SK-N-SH (cell line): Measurements from ENCODE around the gene TET1.

ENCODE experiments used
- ELF1 ChIP-seq: IDR thresholded peaks from 2 replicates; pipeline ENCODE4 v1.4.0; 2012
- EZH2phosphoT487 ChIP-seq: fragments of 200-600 bp; sonication (generic); IDR thresholded peaks from 2 replicates; pipeline ENCODE4 v1.6.1; 2017; ENCODE audit warnings: low read depth, mixed run types, mild to moderate bottlenecking, antibody characterized with exemption, moderate library complexity, borderline replicate concordance
- MEF2A ChIP-seq: IDR thresholded peaks from 2 replicates; pipeline ENCODE4 v1.4.0; 2012; ENCODE audit warnings: low read depth, borderline replicate concordance
- PBX3 ChIP-seq: IDR thresholded peaks from 2 replicates; pipeline ENCODE4; 2012
- TAF1 ChIP-seq: IDR thresholded peaks from 2 replicates; pipeline ENCODE4 v1.6.1; 2012; ENCODE audit warnings: low read depth, mild to moderate bottlenecking, low read length, moderate library complexity, borderline replicate concordance
- TF ChIP-seq, protein P1 (sequence below): fragments of 200-600 bp; sonication (generic); IDR thresholded peaks from 2 replicates; pipeline ENCODE4 v1.6.1; 2017; ENCODE audit warnings: antibody characterized with exemption, mild to moderate bottlenecking, moderate library complexity
- TF ChIP-seq, protein P2 (sequence below): IDR thresholded peaks from 2 replicates; pipeline ENCODE4 v1.4.0; 2012; ENCODE audit warnings: low read depth
- TF ChIP-seq, protein P3 (sequence below): IDR thresholded peaks from 2 replicates; pipeline ENCODE4 v1.6.1; 2012; ENCODE audit warnings: mild to moderate bottlenecking, low read depth, low read length, moderate library complexity

- TF ChIP-seq, protein P1, sequence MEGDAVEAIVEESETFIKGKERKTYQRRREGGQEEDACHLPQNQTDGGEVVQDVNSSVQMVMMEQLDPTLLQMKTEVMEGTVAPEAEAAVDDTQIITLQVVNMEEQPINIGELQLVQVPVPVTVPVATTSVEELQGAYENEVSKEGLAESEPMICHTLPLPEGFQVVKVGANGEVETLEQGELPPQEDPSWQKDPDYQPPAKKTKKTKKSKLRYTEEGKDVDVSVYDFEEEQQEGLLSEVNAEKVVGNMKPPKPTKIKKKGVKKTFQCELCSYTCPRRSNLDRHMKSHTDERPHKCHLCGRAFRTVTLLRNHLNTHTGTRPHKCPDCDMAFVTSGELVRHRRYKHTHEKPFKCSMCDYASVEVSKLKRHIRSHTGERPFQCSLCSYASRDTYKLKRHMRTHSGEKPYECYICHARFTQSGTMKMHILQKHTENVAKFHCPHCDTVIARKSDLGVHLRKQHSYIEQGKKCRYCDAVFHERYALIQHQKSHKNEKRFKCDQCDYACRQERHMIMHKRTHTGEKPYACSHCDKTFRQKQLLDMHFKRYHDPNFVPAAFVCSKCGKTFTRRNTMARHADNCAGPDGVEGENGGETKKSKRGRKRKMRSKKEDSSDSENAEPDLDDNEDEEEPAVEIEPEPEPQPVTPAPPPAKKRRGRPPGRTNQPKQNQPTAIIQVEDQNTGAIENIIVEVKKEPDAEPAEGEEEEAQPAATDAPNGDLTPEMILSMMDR: no peak
- TF ChIP-seq, protein P2, sequence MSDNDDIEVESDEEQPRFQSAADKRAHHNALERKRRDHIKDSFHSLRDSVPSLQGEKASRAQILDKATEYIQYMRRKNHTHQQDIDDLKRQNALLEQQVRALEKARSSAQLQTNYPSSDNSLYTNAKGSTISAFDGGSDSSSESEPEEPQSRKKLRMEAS: no peak
- TF ChIP-seq PBX3: no peak
- no peak for TF ChIP-seq EZH2phosphoT487
- no peak for TF ChIP-seq TAF1
- TF ChIP-seq ELF1: no peak
- TF ChIP-seq, protein P3, sequence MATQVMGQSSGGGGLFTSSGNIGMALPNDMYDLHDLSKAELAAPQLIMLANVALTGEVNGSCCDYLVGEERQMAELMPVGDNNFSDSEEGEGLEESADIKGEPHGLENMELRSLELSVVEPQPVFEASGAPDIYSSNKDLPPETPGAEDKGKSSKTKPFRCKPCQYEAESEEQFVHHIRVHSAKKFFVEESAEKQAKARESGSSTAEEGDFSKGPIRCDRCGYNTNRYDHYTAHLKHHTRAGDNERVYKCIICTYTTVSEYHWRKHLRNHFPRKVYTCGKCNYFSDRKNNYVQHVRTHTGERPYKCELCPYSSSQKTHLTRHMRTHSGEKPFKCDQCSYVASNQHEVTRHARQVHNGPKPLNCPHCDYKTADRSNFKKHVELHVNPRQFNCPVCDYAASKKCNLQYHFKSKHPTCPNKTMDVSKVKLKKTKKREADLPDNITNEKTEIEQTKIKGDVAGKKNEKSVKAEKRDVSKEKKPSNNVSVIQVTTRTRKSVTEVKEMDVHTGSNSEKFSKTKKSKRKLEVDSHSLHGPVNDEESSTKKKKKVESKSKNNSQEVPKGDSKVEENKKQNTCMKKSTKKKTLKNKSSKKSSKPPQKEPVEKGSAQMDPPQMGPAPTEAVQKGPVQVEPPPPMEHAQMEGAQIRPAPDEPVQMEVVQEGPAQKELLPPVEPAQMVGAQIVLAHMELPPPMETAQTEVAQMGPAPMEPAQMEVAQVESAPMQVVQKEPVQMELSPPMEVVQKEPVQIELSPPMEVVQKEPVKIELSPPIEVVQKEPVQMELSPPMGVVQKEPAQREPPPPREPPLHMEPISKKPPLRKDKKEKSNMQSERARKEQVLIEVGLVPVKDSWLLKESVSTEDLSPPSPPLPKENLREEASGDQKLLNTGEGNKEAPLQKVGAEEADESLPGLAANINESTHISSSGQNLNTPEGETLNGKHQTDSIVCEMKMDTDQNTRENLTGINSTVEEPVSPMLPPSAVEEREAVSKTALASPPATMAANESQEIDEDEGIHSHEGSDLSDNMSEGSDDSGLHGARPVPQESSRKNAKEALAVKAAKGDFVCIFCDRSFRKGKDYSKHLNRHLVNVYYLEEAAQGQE: no peak
- TF ChIP-seq MEF2A: no peak
These were observed 34.3 kb downstream of the TET1 start for GRCh38 chr10:68594405-68594804.
